SU-DHL-6 (cell line): ENCODE results near the gene DARS2.
A peak's percentile ranks its signal among the peaks of the same experiment; 100 is the strongest.

Experiments used
- H2AFZ ChIP-seq: fragments of 200-600 bp; sonication (generic); 2 replicates; pipeline ENCODE4 v1.6.1; 2014; ENCODE audit warnings: low read depth, mild to moderate bottlenecking, moderate library complexity, mixed read lengths, antibody characterized with exemption, low read length; ENCODE audit not compliant: severe bottlenecking
- H3F3A ChIP-seq: fragments of 200-600 bp; shearing (Covaris generic); 2 replicates; pipeline ENCODE4 v1.6.0; 2016; ENCODE audit warnings: antibody characterized with exemption, mild to moderate bottlenecking; ENCODE audit not compliant: insufficient read depth
- H3K27ac ChIP-seq: fragments of 200-600 bp; sonication (generic); 2 replicates; pipeline ENCODE4 v1.5.1; 2016; ENCODE audit warnings: low read depth, mild to moderate bottlenecking, low read length, moderate library complexity, mixed read lengths
- H3K27me3 ChIP-seq: fragments of 200-600 bp; sonication (generic), shearing (Covaris generic); 2 replicates; pipeline ENCODE4 v1.6.0; 2014; ENCODE audit warnings: mild to moderate bottlenecking, low read length
- H3K36me3 ChIP-seq: fragments of 200-600 bp; sonication (generic); 2 replicates; pipeline ENCODE4 v1.6.1; 2014; ENCODE audit warnings: mild to moderate bottlenecking, low read length, mixed read lengths
- H3K4me2 ChIP-seq: fragments of 300-600, 200-600 bp; shearing (Covaris generic), sonication (generic); 2 replicates; pipeline ENCODE4 v1.6.0; 2014; ENCODE audit warnings: low read length, low read depth, mild to moderate bottlenecking; ENCODE audit not compliant: poor library complexity, severe bottlenecking
- H3K4me3 ChIP-seq: fragments of 200-600 bp; sonication (generic); 2 replicates; pipeline ENCODE4 v1.5.1; 2014; ENCODE audit warnings: antibody characterized with exemption, low read length, mild to moderate bottlenecking, mixed read lengths; ENCODE audit not compliant: insufficient read depth, poor library complexity, severe bottlenecking
- H3K79me2 ChIP-seq: fragments of 200-600 bp; sonication (generic); 2 replicates; pipeline ENCODE4 v1.6.1; 2014; ENCODE audit warnings: mild to moderate bottlenecking, low read length, moderate library complexity; ENCODE audit not compliant: insufficient read depth
- H3K9ac ChIP-seq: fragments of 200-600 bp; sonication (generic); 2 replicates; pipeline ENCODE4 v1.7.0; 2014; ENCODE audit warnings: mild to moderate bottlenecking, low read length
- H3K9me2 ChIP-seq: fragments of 200-600 bp; sonication (generic); replicated peaks from 2 replicates; pipeline ENCODE4 v1.6.1; 2014; ENCODE audit warnings: low read length; ENCODE audit not compliant: insufficient read depth
- H3K9me3 ChIP-seq: fragments of 200-600 bp; sonication (generic); 2 replicates; pipeline ENCODE4 v1.6.1; 2014; ENCODE audit warnings: low read length, mixed read lengths; ENCODE audit not compliant: insufficient read depth
- H4K20me1 ChIP-seq: fragments of 200-600 bp; sonication (generic); 2 replicates; pipeline ENCODE4 v1.6.1; 2014; ENCODE audit warnings: low read depth, mild to moderate bottlenecking, antibody characterized with exemption, low read length, moderate library complexity, mixed read lengths
- CTCF ChIP-seq: fragments of 200-600 bp; sonication (generic); IDR thresholded peaks from one replicate; pipeline ENCODE4 v1.5.1; 2017; ENCODE audit warnings: antibody characterized with exemption, mild to moderate bottlenecking, low read length, moderate library complexity; ENCODE audit not compliant: insufficient read depth, poor library complexity, severe bottlenecking
- EZH2phosphoT487 ChIP-seq: fragments of 200-600 bp; sonication (generic), shearing (Covaris generic); conservative IDR thresholded peaks from 2 replicates; pipeline ENCODE4 v1.6.1; 2018; ENCODE audit warnings: mild to moderate bottlenecking, antibody characterized with exemption, low read length, moderate library complexity, mixed read lengths

The DARS2 gene

DNA sequence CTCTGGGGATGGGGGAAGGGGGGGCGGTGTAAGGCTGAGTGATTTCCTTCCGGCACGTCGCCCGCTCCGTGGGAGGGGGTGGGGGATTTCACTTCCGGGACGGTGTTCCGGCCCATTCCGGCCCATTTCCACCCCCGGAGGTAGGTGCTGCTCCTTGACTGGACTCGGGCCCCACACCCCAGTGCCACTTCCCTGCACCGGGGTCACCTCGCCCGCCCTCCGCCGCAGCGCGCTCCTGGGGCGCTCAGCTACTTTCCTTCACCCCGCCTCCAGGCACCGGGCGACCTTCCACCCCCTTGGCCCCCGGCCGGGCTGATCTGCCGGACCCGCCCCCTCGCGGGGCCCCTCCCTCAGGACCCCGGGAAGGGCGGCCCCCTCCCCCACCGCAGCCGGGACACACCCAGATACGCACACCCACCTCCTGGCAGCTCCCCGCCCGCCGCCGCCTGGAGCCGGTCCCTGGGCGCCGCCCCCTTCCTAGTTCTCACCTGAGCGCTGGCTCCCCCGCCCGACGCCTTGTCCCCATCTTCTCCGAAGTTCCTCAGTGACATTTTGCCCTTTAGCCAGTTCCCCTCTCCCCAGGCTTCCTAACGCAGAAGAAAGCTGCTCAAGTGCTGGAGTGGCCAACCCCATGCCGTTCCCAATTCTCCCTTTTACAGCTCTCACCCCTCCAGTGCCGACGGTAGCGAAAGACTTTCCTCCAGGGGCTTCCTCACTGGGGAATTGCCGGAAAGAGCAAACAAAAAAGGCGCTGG is 44.0 kb downstream of the DARS2 start, which contains the start of gene ZBTB37:
Gene ZBTB37, plus strand, starts transcription at position 115 of the 755 bp plus-strand sequence. CDS start 1,846 bp downstream, outside the sequence.
- Histone ChIP-seq H3F3A (peaks cover 61% of the 10 kb centered on the region), H3K9me2 (no peaks in the 10 kb centered on the region), H3K36me3 (peaks cover 41% of the 10 kb centered on the region), H3K9me3 (no peaks in the 10 kb centered on the region), H3K79me2 (peaks cover 22% of the 10 kb centered on the region), H3K27ac (peak within 1 kb of the TSS; percentile 91), H3K9ac (peak within 1 kb of the TSS; percentile 88), H3K27me3 (no peaks in the 10 kb centered on the region), H3K4me3 (peak within 1 kb of the TSS; percentile 99), H3K4me2 (peak within 1 kb of the TSS; percentile 93), H4K20me1 (peaks cover 10% of the 10 kb centered on the region; the same call in 1 of the 2 replicates), H2AFZ (peak within 1 kb of the TSS; percentile 87)
- no peak for TF ChIP-seq EZH2phosphoT487
- no peak for TF ChIP-seq CTCF

- peak overlapping the region; percentile 88 for H3K9ac ChIP-seq
- peaks cover 10% of the 10 kb centered on the region; the same call in 1 of the 2 replicates for H4K20me1 ChIP-seq
- no peaks in the 10 kb centered on the region for H3K27me3 ChIP-seq
- H3K79me2 ChIP-seq, result peaks cover 23% of the 10 kb centered on the region
- peak overlapping the region; percentile 93 for H3K4me2 ChIP-seq
- peak overlapping the region; percentile 87 for H2AFZ ChIP-seq
- H3K27ac ChIP-seq, result peak overlapping the region; percentile 91
- H3K9me3 ChIP-seq, result no peaks in the 10 kb centered on the region
- peak overlapping the region; percentile 85 for H3K4me3 ChIP-seq
- no peaks in the 10 kb centered on the region for H3K9me2 ChIP-seq
- H3K36me3 ChIP-seq, result peaks cover 35% of the 10 kb centered on the region
- TF ChIP-seq EZH2phosphoT487 (no peak), CTCF (no peak)
- H3F3A ChIP-seq, result peaks cover 56% of the 10 kb centered on the region
Measured at GRCh38 chr1:173869021-173869359, 44.5 kb downstream of the DARS2 start.

- H3K9me2 ChIP-seq, result no peaks in the 10 kb centered on the region
- no peaks in the 10 kb centered on the region for H3K27me3 ChIP-seq
- H2AFZ ChIP-seq, result no peak overlapping the region
- TF ChIP-seq CTCF (no peak), EZH2phosphoT487 (no peak)
- peak overlapping the region; percentile 93 for H3K4me2 ChIP-seq
- H3K9me3 ChIP-seq, result no peaks in the 10 kb centered on the region
- peaks cover 23% of the 10 kb centered on the region for H3K79me2 ChIP-seq
- no peak overlapping the region for H3K4me3 ChIP-seq
- peaks cover 22% of the 10 kb centered on the region for H3K36me3 ChIP-seq
- peaks cover 6% of the 10 kb centered on the region; the same call in 1 of the 2 replicates for H4K20me1 ChIP-seq
- H3F3A ChIP-seq, result peaks cover 41% of the 10 kb centered on the region
- peak overlapping the region; percentile 91; the same call in 1 of the 2 replicates for H3K27ac ChIP-seq
- H3K9ac ChIP-seq, result no peak overlapping the region
Measured at GRCh38 chr1:173870252-173871075, 46.0 kb downstream of the DARS2 start.
